Smooth muscle cell (in vitro differentiated cells): ENCODE results near the gene RALGPS1. TPM values are rescaled to one million over a fixed set of nuclear protein-coding genes. Genes with fewer than 3 reads are reported as not detected.

Source experiments
- DNase-seq: peaks from one replicate; lab custom pipeline; 2025; ENCODE audit not compliant: unreplicated experiment; lab: John Stamatoyannopoulos, UW
- H2AFZ ChIP-seq: fragments of 200-600 bp; sonication (generic); 2 replicates; pipeline ENCODE4 v1.6.0; 2016; ENCODE audit warnings: antibody characterized with exemption, low read depth, mild to moderate bottlenecking
- H3F3A ChIP-seq: fragments of 200-600 bp; sonication (generic); 2 replicates; pipeline ENCODE4 v1.6.0; 2017; ENCODE audit warnings: antibody characterized with exemption, low read depth
- H3K27ac ChIP-seq: fragments of 200-600 bp; sonication (generic); 2 replicates; pipeline ENCODE4 v1.5.1; 2016; ENCODE audit warnings: low read depth, mild to moderate bottlenecking
- H3K27me3 ChIP-seq: fragments of 200-600 bp; sonication (generic); 2 replicates; pipeline ENCODE4 v1.6.1; 2016; ENCODE audit warnings: low read depth, mild to moderate bottlenecking
- H3K36me3 ChIP-seq: fragments of 200-600 bp; sonication (generic); 2 replicates; pipeline ENCODE4 v1.5.1; 2016; ENCODE audit warnings: low read depth
- H3K4me1 ChIP-seq: fragments of 200-600 bp; sonication (generic); 2 replicates; pipeline ENCODE4 v1.5.1; 2016; ENCODE audit warnings: low read depth
- H3K4me2 ChIP-seq: fragments of 200-600 bp; sonication (generic); 2 replicates; pipeline ENCODE4 v1.6.0; 2016; ENCODE audit warnings: mild to moderate bottlenecking
- H3K4me3 ChIP-seq: fragments of 200-600 bp; sonication (generic); 2 replicates; pipeline ENCODE4 v1.5.1; 2016; ENCODE audit warnings: mild to moderate bottlenecking
- H3K79me2 ChIP-seq: fragments of 200-600 bp; sonication (generic); 2 replicates; pipeline ENCODE4 v1.6.0; 2016; ENCODE audit warnings: low read depth, mild to moderate bottlenecking
- H3K9ac ChIP-seq: fragments of 200-600 bp; sonication (generic); 2 replicates; pipeline ENCODE4 v1.6.0; 2016; ENCODE audit warnings: low read depth
- H3K9me3 ChIP-seq: fragments of 200-600 bp; sonication (generic); replicated peaks from 2 replicates; pipeline ENCODE4 v1.5.1; 2016; ENCODE audit warnings: low read depth
- H4K20me1 ChIP-seq: fragments of 200-600 bp; sonication (generic); 2 replicates; pipeline ENCODE4 v1.6.0; 2016; ENCODE audit warnings: low read depth
- WGBS: methylation state at CpG from one replicate; pipeline ENCODE4 v1.1.7; 2016; ENCODE audit warnings: low lambda C conversion rate; 5-methylcytosine and 5-hydroxymethylcytosine counted together
- polyA plus RNA-seq: library from polyadenylated mRNA; unstranded; fragments of >200 nt; fragmentation: Nextera tagmentation; extraction: Ambion mirVana; gene quantifications from 2 replicates; pipeline ENCODE4 v1.2.1, GENCODE V29; 2016
- total RNA-seq: library from RNA; depleted of rRNA; stranded (reverse); fragments of >200 nt; gene quantifications from 2 replicates; pipeline ENCODE4 v1.2.3, GENCODE V29; 2014
- TF ChIP-seq, protein P1 (sequence below): fragments of 200-600 bp; sonication (generic); IDR thresholded peaks from 2 replicates; pipeline ENCODE4 v1.5.1; 2017; ENCODE audit warnings: borderline replicate concordance, mild to moderate bottlenecking, antibody characterized with exemption; ENCODE audit not compliant: insufficient read depth, poor library complexity, severe bottlenecking

The RALGPS1 gene
- total and polyA plus RNA-seq, 2 experiments from 2014 or later, result 2.1 to 4.0 TPM

GRCh38 chr9:126938327-126938726 lies 23.7 kb downstream of the RALGPS1 start:
- Histone ChIP-seq H4K20me1 (no peaks in the 10 kb centered on the region), H3K4me1 (no peaks in the 10 kb centered on the region), H3K27ac (no peak overlapping the region), H3K4me3 (no peak overlapping the region), H3F3A (no peaks in the 10 kb centered on the region), H3K79me2 (no peaks in the 10 kb centered on the region), H3K4me2 (no peak overlapping the region), H3K36me3 (no peaks in the 10 kb centered on the region), H3K27me3 (no peaks in the 10 kb centered on the region), H3K9ac (no peak overlapping the region), H3K9me3 (no peaks in the 10 kb centered on the region), H2AFZ (no peak overlapping the region)
- 87% methylated on average over 4 of the region's 4 CpGs for WGBS
- no peak for DNase-seq
- TF ChIP-seq, protein P1, sequence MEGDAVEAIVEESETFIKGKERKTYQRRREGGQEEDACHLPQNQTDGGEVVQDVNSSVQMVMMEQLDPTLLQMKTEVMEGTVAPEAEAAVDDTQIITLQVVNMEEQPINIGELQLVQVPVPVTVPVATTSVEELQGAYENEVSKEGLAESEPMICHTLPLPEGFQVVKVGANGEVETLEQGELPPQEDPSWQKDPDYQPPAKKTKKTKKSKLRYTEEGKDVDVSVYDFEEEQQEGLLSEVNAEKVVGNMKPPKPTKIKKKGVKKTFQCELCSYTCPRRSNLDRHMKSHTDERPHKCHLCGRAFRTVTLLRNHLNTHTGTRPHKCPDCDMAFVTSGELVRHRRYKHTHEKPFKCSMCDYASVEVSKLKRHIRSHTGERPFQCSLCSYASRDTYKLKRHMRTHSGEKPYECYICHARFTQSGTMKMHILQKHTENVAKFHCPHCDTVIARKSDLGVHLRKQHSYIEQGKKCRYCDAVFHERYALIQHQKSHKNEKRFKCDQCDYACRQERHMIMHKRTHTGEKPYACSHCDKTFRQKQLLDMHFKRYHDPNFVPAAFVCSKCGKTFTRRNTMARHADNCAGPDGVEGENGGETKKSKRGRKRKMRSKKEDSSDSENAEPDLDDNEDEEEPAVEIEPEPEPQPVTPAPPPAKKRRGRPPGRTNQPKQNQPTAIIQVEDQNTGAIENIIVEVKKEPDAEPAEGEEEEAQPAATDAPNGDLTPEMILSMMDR, result no peak

GRCh38 chr9:126939821-126940221 lies 25.2 kb downstream of the RALGPS1 start:
- Histone ChIP-seq H3K27ac (no peak overlapping the region), H4K20me1 (no peaks in the 10 kb centered on the region), H3K36me3 (no peaks in the 10 kb centered on the region), H3K4me3 (no peak overlapping the region), H3F3A (no peaks in the 10 kb centered on the region), H3K27me3 (no peaks in the 10 kb centered on the region), H3K9ac (no peak overlapping the region), H3K4me2 (no peak overlapping the region), H3K9me3 (no peaks in the 10 kb centered on the region), H3K79me2 (no peaks in the 10 kb centered on the region), H3K4me1 (no peaks in the 10 kb centered on the region), H2AFZ (no peak overlapping the region)
- 84% methylated on average over 6 of the region's 6 CpGs for WGBS
- TF ChIP-seq, protein P1, result no peak
- DNase-seq, result no peak

- no peaks in the 10 kb centered on the region for H3K36me3 ChIP-seq
- H2AFZ ChIP-seq, result no peak overlapping the region
- no peak overlapping the region for H3K4me2 ChIP-seq
- no peak overlapping the region for H3K4me3 ChIP-seq
- no peaks in the 10 kb centered on the region for H3F3A ChIP-seq
- no peaks in the 10 kb centered on the region for H3K79me2 ChIP-seq
- H3K4me1 ChIP-seq, result no peaks in the 10 kb centered on the region
- H4K20me1 ChIP-seq, result no peaks in the 10 kb centered on the region
- H3K9me3 ChIP-seq, result no peaks in the 10 kb centered on the region
- H3K27ac ChIP-seq, result no peak overlapping the region
- no peak overlapping the region for H3K9ac ChIP-seq
- H3K27me3 ChIP-seq, result no peaks in the 10 kb centered on the region
- no peak for DNase-seq
- TF ChIP-seq, protein P1, result no peak
Observed at GRCh38 chr9:126942399-126942798, 27.8 kb downstream of the RALGPS1 start.

DNA sequence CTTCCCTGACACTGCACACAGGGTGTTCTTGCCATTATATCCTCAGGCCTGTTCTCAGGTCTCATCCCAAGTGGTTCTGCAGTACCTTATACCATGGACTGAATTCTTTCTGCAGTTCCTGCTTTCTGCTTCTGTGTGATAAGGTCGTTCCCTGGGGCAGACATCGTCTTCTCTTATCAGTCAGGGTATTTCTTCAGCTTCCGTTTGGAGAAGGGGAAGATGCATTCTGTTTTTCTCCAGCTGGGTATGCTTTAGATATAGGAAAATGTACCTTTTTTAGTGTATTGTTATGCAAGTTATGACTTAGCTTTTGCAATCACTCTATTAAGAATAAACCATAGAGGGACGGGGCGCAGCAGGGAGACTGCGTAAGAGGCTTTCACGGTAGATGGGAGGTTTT lies 31.1 kb downstream of the RALGPS1 start:
- no peaks in the 10 kb centered on the region for H3F3A ChIP-seq
- no peaks in the 10 kb centered on the region for H4K20me1 ChIP-seq
- 65% methylated on average over 7 of the region's 7 CpGs for WGBS
- no peaks in the 10 kb centered on the region for H3K9me3 ChIP-seq
- H3K27ac ChIP-seq, result no peak overlapping the region
- no peaks in the 10 kb centered on the region for H3K79me2 ChIP-seq
- no peak overlapping the region for H3K4me2 ChIP-seq
- TF ChIP-seq, protein P1, result no peak
- H3K4me1 ChIP-seq, result no peaks in the 10 kb centered on the region
- H3K9ac ChIP-seq, result no peak overlapping the region
- H3K4me3 ChIP-seq, result no peak overlapping the region
- no peaks in the 10 kb centered on the region for H3K27me3 ChIP-seq
- H2AFZ ChIP-seq, result no peak overlapping the region
- no peak for DNase-seq
- no peaks in the 10 kb centered on the region for H3K36me3 ChIP-seq
